ENCODE measurements around the gene KREMEN1. TPM values are rescaled to one million over a fixed set of nuclear protein-coding genes. Genes with fewer than 3 reads are reported as not detected.

KREMEN1 gene
- polyA plus RNA-seq, 6 donors from 2014 or later, result 0.12 to 0.20 TPM; not detected in 4

DNA sequence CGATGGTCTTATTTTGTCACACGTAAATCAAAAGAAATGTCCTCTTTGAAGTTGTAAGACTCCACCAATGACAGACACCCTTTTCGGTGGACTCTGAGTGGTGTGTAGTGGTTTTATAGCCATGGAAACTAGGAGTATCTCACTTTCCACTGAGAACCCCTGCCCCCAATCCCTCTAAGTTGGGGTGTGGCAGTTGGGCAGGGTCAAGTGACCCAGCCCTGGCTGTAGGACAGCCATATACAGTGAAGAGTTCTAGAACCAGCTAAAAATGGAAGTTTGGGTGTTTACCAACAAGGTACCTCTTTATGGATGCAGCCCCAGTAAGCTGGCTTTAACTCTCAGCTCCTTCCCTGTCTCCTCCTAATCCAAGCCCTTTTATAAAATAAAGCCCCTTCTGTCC, 16.4 kb upstream of the KREMEN1 start:
- no peak for DNase-seq
- ATAC-seq (ENCODE audit: low read depth in 2 of 2), result no peak
- Mint-ChIP-seq H3K4me3 (no peak overlapping the region), H3K27ac (no peak overlapping the region), H3K27me3 (peaks cover 23 to 45% (median 32%) of the 10 kb centered on the region in 3 donors), H3K9me3 (no peaks in the 10 kb centered on the region), H3K4me1 (no peaks in the 10 kb centered on the region), H3K36me3 (no peaks in the 10 kb centered on the region)

DNA sequence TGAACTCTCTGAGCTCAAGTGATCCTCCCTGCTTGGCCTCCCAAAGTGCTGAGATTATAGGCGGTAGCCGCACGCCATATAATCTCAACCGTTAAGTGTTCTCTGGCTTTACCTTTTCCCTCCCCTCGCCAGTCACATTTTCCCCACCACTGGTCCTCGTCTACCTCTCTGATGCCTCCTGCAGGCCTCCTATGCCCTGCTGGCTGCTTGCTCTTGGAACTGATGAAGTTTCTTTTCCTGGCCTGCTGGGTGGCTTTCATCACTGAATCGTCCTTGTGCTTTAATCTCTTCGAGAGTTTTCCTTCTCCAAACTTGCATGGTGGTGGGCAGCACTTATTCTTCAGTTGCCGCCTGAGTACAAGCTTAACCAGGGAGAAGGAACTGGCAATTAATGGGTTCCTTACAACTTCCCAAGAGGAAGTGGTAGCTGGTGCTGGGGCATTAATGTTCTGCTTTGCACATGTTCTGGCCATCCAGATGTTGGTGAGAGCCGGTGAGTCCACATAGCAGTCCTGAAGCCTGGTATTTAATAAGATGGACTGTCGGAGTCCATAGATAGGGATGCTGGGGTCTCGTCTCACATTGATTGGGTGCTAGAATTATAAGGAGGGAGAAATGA, 12.5 kb upstream of the KREMEN1 start:
- no peak overlapping the region for H3K4me3 Mint-ChIP-seq
- H3K9me3 Mint-ChIP-seq, result no peaks in the 10 kb centered on the region
- no peak overlapping the region for H3K27ac Mint-ChIP-seq
- H3K27me3 Mint-ChIP-seq, result peaks cover 37 to 68% (median 47%) of the 10 kb centered on the region in 3 donors
- DNase-seq (no peak), ATAC-seq (ENCODE audit: low read depth in 2 of 2) (no peak)
- H3K36me3 Mint-ChIP-seq, result no peaks in the 10 kb centered on the region
- H3K4me1 Mint-ChIP-seq, result peaks cover 0 to 5% (median under 1%) of the 10 kb centered on the region in 3 donors

DNA sequence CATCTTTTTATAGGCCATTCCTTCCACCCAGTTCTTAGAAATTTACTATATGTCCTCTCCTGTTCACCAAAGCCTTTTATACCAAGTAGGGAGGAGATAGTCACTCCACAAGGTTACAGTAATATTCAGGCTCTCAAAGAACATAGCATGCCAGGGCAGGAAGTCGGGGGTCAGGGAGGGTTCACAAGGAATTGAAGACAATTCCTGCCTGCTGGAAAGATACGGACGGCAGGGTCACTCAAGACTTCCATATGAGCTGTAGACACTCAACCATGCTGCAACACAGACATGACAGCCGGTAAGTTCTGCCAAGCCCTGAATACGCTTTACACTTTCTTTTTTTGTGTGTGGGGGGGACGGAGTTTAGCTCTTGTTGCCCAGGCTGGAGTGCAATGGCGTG, 11.9 kb upstream of the KREMEN1 start:
- DNase-seq, result no peak
- peaks cover 37 to 63% (median 48%) of the 10 kb centered on the region in 3 donors for H3K27me3 Mint-ChIP-seq
- no peaks in the 10 kb centered on the region for H3K9me3 Mint-ChIP-seq
- no peaks in the 10 kb centered on the region for H3K36me3 Mint-ChIP-seq
- no peak overlapping the region for H3K4me3 Mint-ChIP-seq
- H3K27ac Mint-ChIP-seq, result no peak overlapping the region
- ATAC-seq (ENCODE audit: low read depth in 2 of 2), result no peak
- peaks cover 2 to 10% (median 6%) of the 10 kb centered on the region in 3 donors for H3K4me1 Mint-ChIP-seq

DNA sequence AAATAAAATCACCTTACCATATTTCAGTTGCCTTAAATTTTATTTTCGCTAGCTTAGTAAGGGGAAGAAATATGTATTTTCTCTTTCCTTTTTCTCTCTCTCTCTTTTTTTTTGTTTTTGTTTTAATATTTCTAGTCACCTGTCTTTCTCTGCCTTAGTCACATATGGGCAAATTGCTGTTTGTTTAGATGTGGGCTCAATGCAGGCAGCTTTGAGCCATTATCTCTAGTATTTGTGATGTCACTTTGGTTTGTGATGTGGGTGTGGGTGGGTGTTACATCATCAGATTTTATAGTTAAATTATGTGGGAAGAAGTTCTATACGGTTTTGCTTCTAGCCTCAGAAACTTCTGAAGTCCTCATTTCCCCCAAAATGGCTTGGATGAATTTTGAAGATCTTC, 11.1 kb upstream of the KREMEN1 start, which contains the start of gene C22orf31:
C22orf31 (minus strand) TSS at position 59 of the 400 bp plus-strand sequence; CDS start at position 20, 39 bp downstream.
- Mint-ChIP-seq H3K27me3 (peaks cover 37 to 65% (median 49%) of the 10 kb centered on the region in 3 donors), H3K9me3 (no peaks in the 10 kb centered on the region), H3K4me3 (peak within 1 kb of the TSS in 1 of 8 donors; percentile 36), H3K36me3 (no peaks in the 10 kb centered on the region), H3K4me1 (peaks cover 4 to 13% (median 11%) of the 10 kb centered on the region in 3 donors), H3K27ac (no peak within 1 kb of the TSS)
- ATAC-seq (ENCODE audit: low read depth in 2 of 2) (no peak), DNase-seq (no peak)

DNA sequence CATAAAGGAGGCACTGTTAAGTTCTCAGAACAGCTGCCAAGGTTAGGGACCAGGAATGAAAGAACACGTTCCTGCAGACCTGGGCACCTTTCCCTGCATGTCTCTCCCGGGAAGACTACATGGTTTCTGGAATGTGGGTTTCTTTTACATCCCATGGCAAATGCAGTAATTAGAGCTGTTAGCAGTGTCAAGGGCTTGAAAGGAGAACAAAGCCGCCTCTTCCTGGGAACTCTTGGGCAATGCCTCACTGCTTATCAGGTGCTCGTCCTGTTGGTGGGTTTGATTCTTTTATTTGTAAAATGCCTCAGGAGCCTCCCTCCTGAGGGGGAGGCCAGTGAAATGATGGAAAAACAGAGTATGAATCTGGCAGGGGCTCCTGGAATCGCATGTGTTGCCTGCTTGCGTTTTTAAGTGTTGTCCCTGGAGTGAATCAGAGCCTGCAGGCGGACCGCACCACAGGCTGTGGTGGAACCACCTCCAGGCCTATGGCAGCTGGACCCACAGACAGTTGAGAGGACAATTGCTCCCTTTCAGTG, 10.5 kb upstream of the KREMEN1 start:
- no peak for DNase-seq
- Mint-ChIP-seq H3K4me1 (peaks cover 4 to 13% (median 11%) of the 10 kb centered on the region in 3 donors), H3K4me3 (peak overlapping the region in 1 of 8 donors; percentile 36), H3K36me3 (no peaks in the 10 kb centered on the region), H3K9me3 (no peaks in the 10 kb centered on the region), H3K27me3 (peaks cover 37 to 67% (median 48%) of the 10 kb centered on the region in 3 donors), H3K27ac (no peak overlapping the region)
- no peak for ATAC-seq (ENCODE audit: low read depth in 2 of 2)

DNA sequence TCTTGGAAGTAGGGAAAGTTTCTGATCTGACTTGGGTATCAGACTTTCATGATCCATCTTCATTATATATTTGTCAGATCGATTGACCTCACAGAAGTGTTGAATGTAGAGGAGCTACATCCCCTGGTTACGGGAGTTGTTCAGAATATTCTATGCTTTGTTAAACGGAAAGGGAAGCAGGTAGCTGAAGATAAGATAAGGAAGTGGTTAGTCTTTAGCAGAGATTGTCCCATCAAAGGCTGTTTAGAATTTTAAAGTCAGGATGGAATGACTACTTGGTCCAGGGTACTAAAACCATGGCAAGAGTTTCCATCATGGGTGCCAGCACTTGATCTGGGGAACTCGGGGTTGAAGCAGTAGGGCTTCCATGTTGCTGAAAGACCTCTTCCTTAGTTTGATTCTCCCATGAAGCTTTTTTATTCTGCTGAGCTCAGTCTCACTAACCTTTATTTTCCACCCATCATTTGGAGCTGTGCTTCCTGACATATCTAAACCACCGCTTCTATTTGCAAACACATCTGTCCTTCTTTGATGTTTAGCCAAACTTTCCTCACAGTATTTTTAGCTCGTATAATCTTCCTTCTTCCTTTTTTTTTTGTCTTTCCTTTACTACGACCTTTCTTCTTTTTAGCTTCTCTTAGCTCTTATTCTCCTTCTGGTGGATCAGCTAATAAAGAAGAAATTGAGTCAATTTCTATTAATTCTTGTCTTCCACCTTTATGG, 7.2 kb upstream of the KREMEN1 start:
- no peak for DNase-seq
- no peak overlapping the region for H3K27ac Mint-ChIP-seq
- H3K4me1 Mint-ChIP-seq, result peaks cover 4 to 13% (median 11%) of the 10 kb centered on the region in 3 donors
- peaks cover 28 to 65% (median 42%) of the 10 kb centered on the region in 3 donors for H3K27me3 Mint-ChIP-seq
- ATAC-seq (ENCODE audit: low read depth in 2 of 2), result no peak
- no peaks in the 10 kb centered on the region for H3K36me3 Mint-ChIP-seq
- H3K9me3 Mint-ChIP-seq, result no peaks in the 10 kb centered on the region
- H3K4me3 Mint-ChIP-seq, result no peak overlapping the region

DNA sequence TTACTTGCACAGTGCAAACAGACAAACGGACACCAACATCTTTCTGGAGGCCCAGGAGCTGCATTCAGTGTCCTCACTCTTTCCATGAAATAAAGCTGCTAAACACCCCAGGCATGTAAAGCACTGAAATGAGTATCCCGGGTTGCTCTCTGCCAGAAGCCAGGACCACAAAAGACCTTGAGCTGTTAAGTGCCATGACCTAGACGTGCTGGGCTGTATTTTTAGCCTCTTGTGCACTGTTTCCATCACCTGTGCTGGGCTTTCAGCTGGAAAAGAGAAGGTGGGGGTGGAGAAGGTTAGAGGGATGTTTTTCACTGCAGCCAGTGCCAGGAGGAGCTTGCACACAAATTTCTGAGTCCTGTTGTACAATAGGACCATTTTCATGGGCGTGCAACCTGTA, 3.4 kb upstream of the KREMEN1 start:
- DNase-seq (no peak), ATAC-seq (ENCODE audit: low read depth in 2 of 2) (no peak)
- peaks cover 25 to 56% (median 42%) of the 10 kb centered on the region in 3 donors for H3K27me3 Mint-ChIP-seq
- H3K36me3 Mint-ChIP-seq, result no peaks in the 10 kb centered on the region
- peaks cover 18 to 42% (median 35%) of the 10 kb centered on the region in 3 donors for H3K4me1 Mint-ChIP-seq
- H3K9me3 Mint-ChIP-seq, result no peaks in the 10 kb centered on the region
- H3K4me3 Mint-ChIP-seq, result no peak overlapping the region
- peak overlapping the region in 1 of 6 donors; percentile 21 for H3K27ac Mint-ChIP-seq

DNA sequence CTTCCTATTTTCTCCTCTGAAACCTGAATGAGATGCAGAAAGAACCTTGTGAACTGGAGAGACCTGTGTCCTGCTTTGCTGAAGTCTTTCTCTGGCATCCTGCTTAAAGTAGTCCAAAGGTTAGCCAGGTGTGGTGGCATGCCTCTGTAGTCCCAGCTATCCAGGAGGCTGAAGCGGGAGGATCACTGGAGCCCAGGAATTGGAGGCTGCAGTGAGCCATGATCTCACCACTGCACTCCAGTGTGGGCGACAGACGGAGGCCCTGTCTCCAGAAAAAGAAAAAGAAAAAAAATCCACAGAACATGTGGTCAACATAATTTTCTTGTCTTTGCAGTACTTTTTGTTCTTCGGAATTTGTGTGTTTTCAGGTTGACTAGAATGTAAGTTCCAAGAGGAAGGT, 2.3 kb upstream of the KREMEN1 start:
- Mint-ChIP-seq H3K4me3 (peak overlapping the region in 6 of 8 donors; percentile 30 to 89 (median 76)), H3K27me3 (peaks cover 35 to 67% (median 45%) of the 10 kb centered on the region in 3 donors), H3K9me3 (no peaks in the 10 kb centered on the region), H3K4me1 (peaks cover 18 to 38% (median 35%) of the 10 kb centered on the region in 3 donors), H3K36me3 (no peaks in the 10 kb centered on the region), H3K27ac (no peak overlapping the region)
- no peak for DNase-seq
- no peak for ATAC-seq (ENCODE audit: low read depth in 2 of 2)

DNA sequence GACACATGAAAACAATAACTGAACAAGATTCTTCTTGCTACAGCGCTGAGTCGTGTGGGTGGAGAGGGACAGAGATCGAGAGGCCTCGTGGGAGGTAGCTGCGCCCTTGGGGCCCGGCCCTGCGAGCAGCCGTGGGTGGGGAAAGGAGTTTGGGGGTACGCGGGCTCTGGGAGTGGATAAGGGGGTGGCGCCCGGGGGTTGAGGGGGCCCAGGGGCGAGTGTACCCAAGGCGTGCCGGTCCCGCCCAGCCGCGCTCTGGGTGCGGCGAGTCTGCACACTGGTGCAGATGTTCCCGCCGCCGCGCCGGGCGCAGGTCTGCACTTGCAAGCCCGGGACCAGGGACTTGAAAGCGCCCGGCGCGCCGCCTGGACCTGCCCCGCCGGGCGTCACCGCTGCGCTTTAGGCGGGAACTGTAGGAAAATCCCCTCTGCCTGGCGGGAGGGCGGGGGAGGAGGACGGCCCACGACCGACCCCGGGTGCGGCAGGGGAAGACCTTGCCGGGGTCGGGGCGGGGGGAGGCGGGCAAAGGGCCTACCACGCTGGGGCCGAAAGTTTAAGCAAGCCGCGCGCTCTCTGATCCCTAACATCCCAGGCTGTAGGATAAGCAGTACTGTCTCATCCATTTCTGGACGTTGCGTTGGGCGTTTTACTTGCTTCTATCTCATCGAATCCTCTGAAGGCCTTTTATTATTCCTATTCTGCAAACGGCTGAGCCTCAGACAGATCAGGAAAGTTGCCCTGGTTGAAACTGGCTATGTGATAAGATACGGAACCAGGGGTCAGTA, 1.4 kb upstream of the KREMEN1 start:
- H3K4me1 Mint-ChIP-seq, result peaks cover 14 to 31% (median 28%) of the 10 kb centered on the region in 3 donors
- H3K4me3 Mint-ChIP-seq, result peak overlapping the region; percentile 80 to 87 (median 82)
- DNase-seq (peak; percentile 10), ATAC-seq (ENCODE audit: low read depth in 2 of 2) (peak in 1 of 2 donors; percentile 12)
- no peak overlapping the region for H3K27ac Mint-ChIP-seq
- H3K27me3 Mint-ChIP-seq, result peaks cover 43 to 76% (median 46%) of the 10 kb centered on the region in 3 donors
- H3K36me3 Mint-ChIP-seq, result no peaks in the 10 kb centered on the region
- no peaks in the 10 kb centered on the region for H3K9me3 Mint-ChIP-seq

DNA sequence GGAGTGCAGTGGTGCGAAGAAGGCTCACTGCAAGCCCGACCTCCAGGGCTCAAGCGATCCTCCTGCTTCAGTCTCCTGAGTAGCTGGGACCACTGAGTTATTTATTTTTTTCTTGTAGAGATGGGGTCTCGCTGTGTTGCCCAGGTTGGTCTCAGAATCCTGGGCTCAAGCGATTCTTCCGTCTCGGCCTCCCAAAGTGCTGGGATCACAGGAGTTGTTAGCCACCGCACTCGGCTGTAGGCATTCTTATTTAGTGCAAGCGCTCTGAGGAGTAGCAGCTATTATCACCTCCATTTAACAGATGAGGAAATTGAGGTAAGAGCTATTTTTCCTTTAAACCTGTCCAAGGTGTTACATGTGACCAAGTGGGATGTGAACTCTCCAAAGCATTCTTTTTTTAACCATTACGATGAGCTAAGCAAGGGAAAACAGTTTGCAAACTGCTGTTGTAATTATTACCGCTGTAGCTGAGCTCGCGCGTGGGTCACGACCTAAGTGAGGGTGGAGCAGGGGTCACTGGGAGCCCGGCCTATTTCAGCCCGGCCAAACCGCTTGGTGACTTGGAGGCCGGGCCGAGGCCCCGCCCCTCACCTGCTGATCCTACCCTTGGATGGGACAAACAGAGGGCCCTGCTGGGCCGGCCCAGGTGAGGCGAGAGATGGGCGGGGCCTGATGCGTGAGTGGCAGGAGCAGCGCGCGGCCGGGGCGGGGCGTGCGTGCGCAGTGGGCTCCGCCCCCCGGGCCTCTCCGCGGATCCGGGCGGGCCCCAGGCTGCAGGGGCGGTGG, 449 bp upstream of the KREMEN1 start:
- H3K27me3 Mint-ChIP-seq, result peaks cover 43 to 71% (median 50%) of the 10 kb centered on the region in 3 donors
- H3K4me3 Mint-ChIP-seq, result peak overlapping the region; percentile 80 to 87 (median 82)
- H3K27ac Mint-ChIP-seq, result peak overlapping the region in 1 of 6 donors; percentile 22
- H3K36me3 Mint-ChIP-seq, result no peaks in the 10 kb centered on the region
- peaks cover 14 to 31% (median 25%) of the 10 kb centered on the region in 3 donors for H3K4me1 Mint-ChIP-seq
- H3K9me3 Mint-ChIP-seq, result no peaks in the 10 kb centered on the region
- DNase-seq, result peak; percentile 81
- peak; percentile 94 to 95 for ATAC-seq (ENCODE audit: low read depth in 2 of 2)

DNA sequence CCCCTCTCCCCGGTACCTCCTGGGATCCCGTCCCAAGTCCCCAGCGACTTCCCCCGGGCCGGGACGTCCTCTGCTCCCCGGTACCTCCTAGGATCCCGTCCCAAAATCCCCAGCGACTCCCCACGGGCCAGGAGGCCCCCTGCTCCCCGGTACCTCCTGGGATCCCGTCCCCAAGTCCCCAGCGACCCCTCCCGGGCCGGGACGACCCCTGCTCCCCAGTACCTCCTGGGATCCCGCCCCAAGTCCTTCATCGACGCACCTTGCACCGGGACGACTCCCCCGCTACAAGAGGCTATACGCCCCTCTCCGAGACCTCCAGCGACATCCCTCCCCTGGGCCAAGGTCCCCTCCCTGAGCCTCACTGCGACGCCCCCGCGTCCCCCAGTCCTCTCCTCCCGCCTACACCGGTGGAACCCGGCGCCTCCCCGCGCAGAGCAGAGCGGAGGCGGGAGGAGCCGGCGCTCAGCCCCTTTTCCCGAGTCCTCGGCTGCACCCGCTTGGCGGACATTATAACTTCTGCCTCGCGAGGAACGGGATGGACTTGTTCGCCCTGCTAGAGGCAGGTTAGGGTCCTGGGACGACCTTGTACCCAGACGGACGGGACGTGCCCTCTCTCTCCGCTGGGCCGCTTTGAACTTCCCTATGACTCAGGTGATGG, 912 bp downstream of the KREMEN1 start:
- Mint-ChIP-seq H3K27me3 (peaks cover 49 to 78% (median 50%) of the 10 kb centered on the region in 3 donors), H3K27ac (no peak overlapping the region), H3K9me3 (no peaks in the 10 kb centered on the region), H3K4me3 (peak overlapping the region; percentile 62 to 89 (median 74)), H3K4me1 (peaks cover 14 to 31% (median 25%) of the 10 kb centered on the region in 3 donors), H3K36me3 (no peaks in the 10 kb centered on the region)
- ATAC-seq (ENCODE audit: low read depth in 2 of 2) (no peak), DNase-seq (peak; percentile 6)

DNA sequence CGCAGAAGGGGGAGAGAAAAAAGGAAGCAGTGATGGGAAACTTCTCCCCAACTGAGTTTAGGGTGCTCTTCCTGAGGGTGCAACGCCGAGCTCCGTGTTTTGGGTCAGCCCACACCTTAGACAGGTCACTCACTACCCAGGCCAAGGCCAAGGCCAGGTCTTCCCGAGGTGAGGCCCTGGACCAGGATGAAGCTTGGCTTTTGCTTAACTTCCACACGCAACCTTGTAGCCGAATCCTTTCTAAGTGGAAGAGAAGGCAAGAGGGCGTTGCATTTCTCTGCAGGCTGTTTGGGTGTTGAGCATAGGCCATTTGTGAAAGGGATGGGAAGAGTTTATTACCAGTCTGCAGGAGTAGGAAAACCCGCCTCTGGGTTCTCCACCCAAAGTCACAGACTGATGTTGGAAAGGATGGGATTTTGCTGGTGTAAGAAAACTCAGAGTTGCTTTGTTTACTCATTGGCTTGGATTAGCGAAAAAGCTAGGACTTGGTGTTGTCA, 1.5 kb downstream of the KREMEN1 start:
- Mint-ChIP-seq H3K27ac (no peak overlapping the region), H3K36me3 (no peaks in the 10 kb centered on the region), H3K4me3 (peak overlapping the region; percentile 62 to 89 (median 74)), H3K27me3 (peaks cover 46 to 78% (median 55%) of the 10 kb centered on the region in 3 donors), H3K4me1 (peaks cover 14 to 31% (median 25%) of the 10 kb centered on the region in 3 donors), H3K9me3 (no peaks in the 10 kb centered on the region)
- no peak for ATAC-seq (ENCODE audit: low read depth in 2 of 2)
- no peak for DNase-seq

All from naive B cell (primary cell).